ENCODE results near the gene ASMTL. TPM values are rescaled to one million over a fixed set of nuclear protein-coding genes. Genes with fewer than 3 reads are reported as not detected.

The ASMTL gene
- total and polyA plus RNA-seq, 10 donors: 21.3 to 35.5 (median 27.2) TPM

DNA sequence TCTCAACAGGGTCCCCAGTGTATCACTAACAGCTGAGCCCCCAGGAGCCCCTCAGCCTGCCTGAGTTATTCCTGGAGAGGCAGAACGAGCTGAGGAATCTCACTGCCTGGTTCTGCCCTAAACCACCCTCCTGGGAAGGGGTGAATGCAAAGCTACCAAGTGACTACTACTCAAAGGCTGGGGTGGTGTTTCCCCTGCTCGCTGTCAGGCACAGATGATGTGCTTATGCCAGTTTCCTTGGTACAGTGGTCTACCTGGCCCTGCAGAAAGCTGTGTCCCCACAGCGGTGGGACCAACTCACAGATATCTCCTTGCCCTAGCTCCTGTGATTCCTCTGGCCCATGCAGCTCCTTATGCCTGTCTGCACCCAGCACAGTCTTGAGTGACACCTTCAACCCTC, 35.4 kb upstream of the ASMTL start:
- intact Hi-C loops (cut with DNase I; ENCODE audit: low total_unique reads): no loop called here
- H3K4me1 ChIP-seq: peaks cover 4 to 48% (median 29%) of the 10 kb centered on the region in 6 donors
- H3K27me3 ChIP-seq (replicated peaks in 1 of 7): no peaks in the 10 kb centered on the region
- peaks cover 0 to 38% (median 0%) of the 10 kb centered on the region in 6 donors for H3K36me3 ChIP-seq
- TF ChIP-seq POLR2AphosphoS5 (IDR thresholded peaks at IDR 0.05) (no peak), POLR2A (IDR thresholded peaks at IDR 0.05) (no peak)
- TF ChIP-seq, protein P1, sequence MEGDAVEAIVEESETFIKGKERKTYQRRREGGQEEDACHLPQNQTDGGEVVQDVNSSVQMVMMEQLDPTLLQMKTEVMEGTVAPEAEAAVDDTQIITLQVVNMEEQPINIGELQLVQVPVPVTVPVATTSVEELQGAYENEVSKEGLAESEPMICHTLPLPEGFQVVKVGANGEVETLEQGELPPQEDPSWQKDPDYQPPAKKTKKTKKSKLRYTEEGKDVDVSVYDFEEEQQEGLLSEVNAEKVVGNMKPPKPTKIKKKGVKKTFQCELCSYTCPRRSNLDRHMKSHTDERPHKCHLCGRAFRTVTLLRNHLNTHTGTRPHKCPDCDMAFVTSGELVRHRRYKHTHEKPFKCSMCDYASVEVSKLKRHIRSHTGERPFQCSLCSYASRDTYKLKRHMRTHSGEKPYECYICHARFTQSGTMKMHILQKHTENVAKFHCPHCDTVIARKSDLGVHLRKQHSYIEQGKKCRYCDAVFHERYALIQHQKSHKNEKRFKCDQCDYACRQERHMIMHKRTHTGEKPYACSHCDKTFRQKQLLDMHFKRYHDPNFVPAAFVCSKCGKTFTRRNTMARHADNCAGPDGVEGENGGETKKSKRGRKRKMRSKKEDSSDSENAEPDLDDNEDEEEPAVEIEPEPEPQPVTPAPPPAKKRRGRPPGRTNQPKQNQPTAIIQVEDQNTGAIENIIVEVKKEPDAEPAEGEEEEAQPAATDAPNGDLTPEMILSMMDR (IDR thresholded peaks at IDR 0.05 in 8 of 11, conservative IDR thresholded peaks at IDR 0.05 in 3 of 11): no peak
- no peak overlapping the region for H3K4me3 ChIP-seq
- 77 to 90% (median 82%) methylated on average over 3 of the region's 3 CpGs for WGBS, 5 donors
- peak; percentile 58 for DNase-seq
- peak overlapping the region in 1 of 8 donors; percentile 76 for H3K27ac ChIP-seq
- peaks cover 0 to 7% (median 0%) of the 10 kb centered on the region in 8 donors for H3K9me3 ChIP-seq

DNA sequence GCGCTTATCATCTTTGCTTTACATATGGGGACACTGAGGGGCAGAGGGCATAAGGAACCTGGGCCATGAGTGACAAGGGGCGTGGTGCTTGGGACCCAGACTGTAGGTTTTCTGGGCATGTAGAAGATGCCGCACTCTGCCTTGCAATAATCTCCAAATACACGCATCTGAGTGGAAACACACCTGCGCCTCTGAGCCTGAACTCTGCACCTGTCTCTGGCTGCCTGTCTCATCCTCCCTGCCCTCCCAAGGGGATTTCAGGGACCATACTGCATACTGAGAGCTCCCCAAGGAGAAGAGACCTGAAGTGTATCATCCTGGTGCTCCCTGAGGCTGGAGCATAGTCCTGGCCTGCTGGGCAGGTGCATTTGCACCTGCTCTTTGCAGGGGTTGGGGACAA, 34.7 kb upstream of the ASMTL start:
- Histone ChIP-seq H3K4me3 (no peak overlapping the region), H3K36me3 (peaks cover 0 to 37% (median 0%) of the 10 kb centered on the region in 6 donors), H3K27ac (peak overlapping the region in 4 of 8 donors; percentile 52 to 76 (median 67)), H3K9me3 (peaks cover 0 to 7% (median 0%) of the 10 kb centered on the region in 8 donors), H3K4me1 (peaks cover 0 to 46% (median 29%) of the 10 kb centered on the region in 6 donors), H3K27me3 (replicated peaks in 1 of 7) (no peaks in the 10 kb centered on the region)
- DNase-seq: peak; percentile 41
- no peak for TF ChIP-seq POLR2AphosphoS5 (IDR thresholded peaks at IDR 0.05)
- TF ChIP-seq, protein P1 (IDR thresholded peaks at IDR 0.05 in 8 of 11, conservative IDR thresholded peaks at IDR 0.05 in 3 of 11): no peak
- no peak for TF ChIP-seq POLR2A (IDR thresholded peaks at IDR 0.05)
- intact Hi-C loops (cut with DNase I; ENCODE audit: low total_unique reads): no loop called here
- 66 to 83% (median 80%) methylated on average over 5 of the region's 5 CpGs for WGBS, 5 donors

DNA sequence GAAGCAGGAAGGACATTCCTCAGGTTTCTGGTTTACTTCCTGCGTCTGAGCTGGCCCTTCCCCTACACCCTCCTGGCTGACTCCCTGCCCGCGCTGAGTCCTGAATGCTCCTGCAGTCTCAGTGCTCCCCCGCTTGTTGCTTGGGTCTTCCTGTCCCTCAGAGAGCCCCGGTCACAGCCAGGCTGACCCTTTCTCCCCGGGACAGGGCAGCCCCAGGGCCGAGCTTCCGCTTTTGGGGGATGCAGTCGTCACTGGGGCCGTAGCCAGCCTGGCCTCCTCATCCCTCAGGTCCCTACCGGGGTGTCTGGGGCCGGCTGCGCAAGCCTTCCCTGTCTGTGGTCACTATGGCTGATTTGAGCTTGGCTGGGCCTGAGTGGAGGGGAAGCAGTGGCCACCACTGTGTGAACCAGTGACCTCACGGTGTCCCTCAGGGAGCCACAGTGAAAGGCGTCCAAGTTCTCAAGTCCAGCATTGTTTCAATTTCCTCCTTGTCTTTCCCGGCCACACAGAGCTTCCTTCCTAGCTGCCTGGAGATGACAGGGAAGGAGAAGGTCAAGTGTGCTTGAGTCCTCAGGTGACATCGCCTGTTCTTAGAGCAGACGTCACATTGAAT, 34.1 kb upstream of the ASMTL start:
- H3K4me1 ChIP-seq: peaks cover 0 to 50% (median 34%) of the 10 kb centered on the region in 6 donors
- 57 to 75% (median 62%) methylated on average over 17 to 18 of the region's 18 CpGs for WGBS, 5 donors
- peaks cover 0 to 2% (median 0%) of the 10 kb centered on the region in 8 donors for H3K9me3 ChIP-seq
- peaks cover 0 to 32% (median 0%) of the 10 kb centered on the region in 6 donors for H3K36me3 ChIP-seq
- intact Hi-C loops (cut with DNase I; ENCODE audit: low total_unique reads): no loop called here
- no peak for TF ChIP-seq POLR2A (IDR thresholded peaks at IDR 0.05)
- TF ChIP-seq POLR2AphosphoS5 (IDR thresholded peaks at IDR 0.05): peak; percentile 50 to 71 (median 66)
- no peaks in the 10 kb centered on the region for H3K27me3 ChIP-seq (replicated peaks in 1 of 7)
- peak overlapping the region in 1 of 8 donors; percentile 21 for H3K4me3 ChIP-seq
- peak overlapping the region in 7 of 8 donors; percentile 31 to 76 (median 62) for H3K27ac ChIP-seq
- DNase-seq: peak; percentile 81

DNA sequence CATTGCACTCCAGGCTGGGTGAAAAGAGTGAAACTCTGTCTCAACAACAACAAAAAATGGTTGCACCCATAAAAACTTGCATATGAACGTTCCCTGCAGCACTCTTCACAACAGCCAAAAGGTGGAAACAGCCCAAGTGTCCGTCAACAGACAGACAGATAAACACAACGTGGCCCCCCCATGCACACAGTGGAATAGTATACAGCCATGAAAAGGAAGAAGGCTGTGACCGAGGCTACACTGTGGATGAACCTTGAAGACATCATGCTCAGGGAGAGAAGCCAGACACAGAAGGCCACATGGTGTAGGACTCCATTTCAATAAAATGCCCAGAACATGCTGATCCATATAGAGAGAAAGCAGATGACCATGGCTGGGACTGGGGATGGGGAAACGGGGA, 33.5 kb upstream of the ASMTL start:
- 83 to 92% (median 86%) methylated on average over 5 of the region's 5 CpGs for WGBS, 5 donors
- intact Hi-C loops (cut with DNase I; ENCODE audit: low total_unique reads): no loop called here

More for the DNA sequence above, 33.5 kb upstream of the ASMTL start:
- H3K27me3 ChIP-seq (replicated peaks in 1 of 7): no peaks in the 10 kb centered on the region
- TF ChIP-seq POLR2A (IDR thresholded peaks at IDR 0.05) (no peak), POLR2AphosphoS5 (IDR thresholded peaks at IDR 0.05) (no peak)
- TF ChIP-seq, protein P1 (IDR thresholded peaks at IDR 0.05 in 8 of 11, conservative IDR thresholded peaks at IDR 0.05 in 3 of 11): no peak
- no peak overlapping the region for H3K4me3 ChIP-seq
- DNase-seq: peak; percentile 21
- peaks cover 0 to 25% (median 0%) of the 10 kb centered on the region in 6 donors for H3K36me3 ChIP-seq
- peak overlapping the region in 6 of 8 donors; percentile 31 to 76 (median 64) for H3K27ac ChIP-seq
- no peaks in the 10 kb centered on the region for H3K9me3 ChIP-seq
- peaks cover 6 to 56% (median 41%) of the 10 kb centered on the region in 6 donors for H3K4me1 ChIP-seq
